GM19455 (cell line): Measurements from ENCODE around the gene NSFL1C.
"Not testable (repeated sequence)": the region's sequence is repeated elsewhere in the genome, so short reads cannot be mapped to it uniquely, and the experiment has no call there.

Experiments
- ATAC-seq: cut with Tn5 transposase; IDR thresholded peaks from one replicate; pipeline ENCODE4 v1.9.1; 2021; ENCODE audit not compliant: unreplicated experiment

The NSFL1C gene

GRCh38 chr20:1427457-1428054, 39.1 kb downstream of the NSFL1C start:
- ATAC-seq = no peak

GRCh38 chr20:1426231-1426849, 40.3 kb downstream of the NSFL1C start:
- no peak for ATAC-seq

GRCh38 chr20:1424336-1424735, 42.3 kb downstream of the NSFL1C start:
- no peak for ATAC-seq

- ATAC-seq = no peak
These were observed 43.0 kb downstream of the NSFL1C start for GRCh38 chr20:1423625-1424106.

- ATAC-seq = no peak
These were observed 43.4 kb downstream of the NSFL1C start for GRCh38 chr20:1423206-1423605.

GRCh38 chr20:1422753-1423152, 43.9 kb downstream of the NSFL1C start:
- ATAC-seq = no peak

GRCh38 chr20:1420066-1420465, 46.6 kb downstream of the NSFL1C start:
- no peak for ATAC-seq

GRCh38 chr20:1418350-1418749, 48.3 kb downstream of the NSFL1C start:
- no peak for ATAC-seq

GRCh38 chr20:1417790-1418189, 48.9 kb downstream of the NSFL1C start:
- no peak for ATAC-seq

- no peak for ATAC-seq
These were observed 49.4 kb downstream of the NSFL1C start for GRCh38 chr20:1417273-1417672.

- no peak for ATAC-seq
These were observed 50.8 kb downstream of the NSFL1C start for GRCh38 chr20:1415667-1416468.

GRCh38 chr20:1414982-1415381, 51.7 kb downstream of the NSFL1C start:
- no peak for ATAC-seq

GRCh38 chr20:1405801-1406200, 60.8 kb downstream of the NSFL1C start:
- ATAC-seq = no peak

GRCh38 chr20:1403624-1404023, 63.0 kb downstream of the NSFL1C start:
- no peak for ATAC-seq

GRCh38 chr20:1402149-1402548, 64.5 kb downstream of the NSFL1C start:
- ATAC-seq = no peak

- ATAC-seq = no peak
These were observed 65.2 kb downstream of the NSFL1C start for GRCh38 chr20:1401451-1401907.

- ATAC-seq = not testable (repeated sequence)
These were observed 66.8 kb downstream of the NSFL1C start for GRCh38 chr20:1399678-1400366.

- ATAC-seq = not testable (repeated sequence)
These were observed 68.5 kb downstream of the NSFL1C start for GRCh38 chr20:1398185-1398584.

- no peak for ATAC-seq
These were observed 68.9 kb downstream of the NSFL1C start for GRCh38 chr20:1397710-1398109.

GRCh38 chr20:1396702-1397101, 69.9 kb downstream of the NSFL1C start:
- ATAC-seq = no peak

GRCh38 chr20:1396264-1396663, 70.4 kb downstream of the NSFL1C start:
- ATAC-seq = no peak
